GM12878 (cell line): ENCODE data around the gene UAP1L1. TPM values are rescaled to one million over a fixed set of nuclear protein-coding genes. Genes with fewer than 3 reads are reported as not detected.

Experiments used
- ATAC-seq: fragments of 200-7000 bp; cut with Tn5 transposase; 3 replicates; pipeline ENCODE4 v1.9.1; 2020; ENCODE audit warnings: mild to moderate bottlenecking, moderate library complexity
- BruUV-seq: library from RNA; stranded (reverse); fragments of 400-500 nt; replicated peaks from 2 replicates; lab custom pipeline; 2021; lab: Mats Ljungman, UMichigan
- CTCF ChIA-PET: fragments of 300-600 bp; sonication (Branson Sonifier 250); formaldehyde crosslinking; extraction: SDS; loops from one replicate; lab custom pipeline; 2021; ENCODE audit warnings: inconsistent platforms; lab: Yijun Ruan, JAX
- POLR2A ChIA-PET: fragments of 350-600 bp; formaldehyde crosslinking; extraction: SDS; loops from one replicate; lab custom pipeline; 2021; ENCODE audit warnings: inconsistent platforms; lab: Charles Lee
- RAD21 ChIA-PET: fragments of 300-600 bp; sonication (Branson Sonifier 250); formaldehyde crosslinking; loops from one replicate; lab custom pipeline; 2023; ENCODE audit warnings: antibody characterized with exemption; ENCODE audit not compliant: unreplicated experiment; lab: Charles Lee
- SMC1A ChIA-PET: fragments of 300-600 bp; sonication (Branson Sonifier 250); formaldehyde crosslinking; loops from one replicate; lab custom pipeline; 2023; ENCODE audit not compliant: unreplicated experiment, uncharacterized antibody; lab: Charles Lee
- DNase-seq: peaks from one replicate; pipeline ENCODE4 v3.0.0-alpha.2; 2011; ENCODE audit warnings: low read depth, low spot score
- FAIRE-seq: peaks from 3 replicates; lab custom pipeline; 2011; peaks lifted over from hg19 to GRCh38; lab: Jason Lieb, UNC
- H2AFZ ChIP-seq: 2 replicates; pipeline ENCODE4 v1.6.0; 2011; ENCODE audit warnings: low read depth, low read length, control low read depth; ENCODE audit not compliant: control insufficient read depth
- H3K27ac ChIP-seq: 2 replicates; pipeline ENCODE4 v1.5.1; 2011; ENCODE audit warnings: control low read depth; ENCODE audit not compliant: control insufficient read depth, insufficient read depth
- H3K27me3 ChIP-seq, 2 experiments: replicated peaks in 1 of 2; 2 replicates each; pipeline versions ENCODE4 v1.6.0 to v1.6.1; 2011; ENCODE audit warnings: low read length in 1 of 2; ENCODE audit not compliant: control insufficient read depth in 2 of 2, insufficient read depth in 2 of 2
- H3K36me3 ChIP-seq, 2 experiments: 2 replicates each; pipeline ENCODE4 v1.5.1; 2011; ENCODE audit warnings: low read length in 1 of 2; ENCODE audit not compliant: control insufficient read depth in 2 of 2, insufficient read depth in 2 of 2
- H3K4me1 ChIP-seq: 2 replicates; pipeline ENCODE4 v1.6.1; 2011; ENCODE audit warnings: mild to moderate bottlenecking, low read length, moderate library complexity, mixed read lengths; ENCODE audit not compliant: control insufficient read depth, insufficient read depth
- H3K4me2 ChIP-seq: 2 replicates; pipeline ENCODE4 v1.6.0; 2011; ENCODE audit warnings: control low read depth; ENCODE audit not compliant: control insufficient read depth, insufficient read depth
- H3K4me3 ChIP-seq: fragments of 200-600 bp; sonication (generic); 2 replicates; pipeline ENCODE4 v1.5.1; 2016
- H3K79me2 ChIP-seq: 2 replicates; pipeline ENCODE4 v1.6.0; 2011; ENCODE audit warnings: low read length; ENCODE audit not compliant: control insufficient read depth, insufficient read depth
- H3K9ac ChIP-seq: 2 replicates; pipeline ENCODE4 v1.8.0; 2011; ENCODE audit warnings: low read length, control low read depth, mixed read lengths; ENCODE audit not compliant: control insufficient read depth, insufficient read depth
- H3K9me3 ChIP-seq: replicated peaks from 3 replicates; pipeline ENCODE4 v1.5.1; 2011; ENCODE audit warnings: mild to moderate bottlenecking, low read length; ENCODE audit not compliant: control insufficient read depth, insufficient read depth
- H4K20me1 ChIP-seq: 2 replicates; pipeline ENCODE4 v1.6.0; 2011; ENCODE audit not compliant: control insufficient read depth, insufficient read depth
- BHLHE40 ChIP-seq, 2 experiments: fragments of 450-650 bp in 1 of 2; IDR thresholded peaks; 2 replicates each; pipeline ENCODE4 v1.6.1; 2011 to 2017; ENCODE audit warnings: low read depth in 2 of 2, borderline replicate concordance in 1 of 2, improper control_type of control experiment in 1 of 2, low read length in 1 of 2, mild to moderate bottlenecking in 1 of 2
- CBX3 ChIP-seq: fragments of 200-600 bp; sonication (generic); IDR thresholded peaks from 2 replicates; pipeline ENCODE4 v1.6.1; 2016; ENCODE audit warnings: low read depth, borderline replicate concordance
- CUX1 ChIP-seq: IDR thresholded peaks from 2 replicates; pipeline ENCODE4 v1.6.1; 2012; ENCODE audit warnings: improper control_type of control experiment, low read depth, low read length; ENCODE audit not compliant: insufficient replicate concordance
- E4F1 ChIP-seq: fragments of 450-650 bp; IDR thresholded peaks from 2 replicates; pipeline ENCODE4 v1.6.1; 2018; ENCODE audit warnings: borderline replicate concordance, mild to moderate bottlenecking; ENCODE audit not compliant: partially characterized antibody
- ELK1 ChIP-seq: IDR thresholded peaks from 2 replicates; pipeline ENCODE4 v1.6.1; 2012; ENCODE audit warnings: low read depth, low read length, improper control_type of control experiment
- IRF5 ChIP-seq: fragments of 450-650 bp; IDR thresholded peaks from 2 replicates; pipeline ENCODE4 v1.6.1; 2017; ENCODE audit warnings: borderline replicate concordance
- KAT2A ChIP-seq: conservative IDR thresholded peaks from 2 replicates; pipeline ENCODE4 v1.6.1; 2011; ENCODE audit warnings: low read depth, low read length; ENCODE audit not compliant: control insufficient read depth
- NFIC ChIP-seq: IDR thresholded peaks from 2 replicates; pipeline ENCODE4 v1.6.1; 2012; ENCODE audit warnings: low read depth, mild to moderate bottlenecking, inconsistent platforms, low read length, moderate library complexity
- NR2C2 ChIP-seq: IDR thresholded peaks from 2 replicates; pipeline ENCODE4 v1.6.1; 2011; ENCODE audit warnings: borderline replicate concordance, low read depth; ENCODE audit not compliant: control insufficient read depth, insufficient read length
- SREBF2 ChIP-seq: IDR thresholded peaks from 2 replicates; pipeline ENCODE4 v1.6.1; 2012; ENCODE audit warnings: mild to moderate bottlenecking, low read length
- TCF12 ChIP-seq: IDR thresholded peaks from 2 replicates; pipeline ENCODE4 v1.6.1; 2011; ENCODE audit warnings: low read depth, mild to moderate bottlenecking, low read length
- ZNF217 ChIP-seq: fragments of 450-650 bp; IDR thresholded peaks from 2 replicates; pipeline ENCODE4 v1.6.1; 2017; ENCODE audit warnings: antibody characterized with exemption, mild to moderate bottlenecking
- ZNF24 ChIP-seq: fragments of 450-650 bp; IDR thresholded peaks from 2 replicates; pipeline ENCODE4 v1.6.1; 2017; ENCODE audit warnings: antibody characterized with exemption, mild to moderate bottlenecking
- WGBS: methylation state at CpG from one replicate; pipeline ENCODE4 v1.1.6; 2016; ENCODE audit warnings: low lambda C conversion rate; ENCODE audit not compliant: insufficient replicate concordance, insufficient coverage; ENCODE audit errors: missing lambda C conversion rate; 5-methylcytosine and 5-hydroxymethylcytosine counted together
- in situ Hi-C: fragments of 300-500 bp; cut with MboI; formaldehyde crosslinking; loops from 9 replicates; pipeline ENCODE4 v1.14.3; 2018; ENCODE audit warnings: mixed read lengths
- intact Hi-C: fragments of 100-400 bp; cut with micrococcal nuclease; formaldehyde crosslinking; loops from one replicate; pipeline ENCODE4 v1.14.2; 2022; ENCODE audit not compliant: unreplicated experiment
- polyA plus RNA-seq, 11 experiments: library from polyadenylated mRNA; depleted of rRNA in 4 of 11; unstranded in 6 of 11; stranded (reverse) in 5 of 11; fragments of >200 nt; fragmentation: Nextera tagmentation in 4 of 11; fragmentation: Illumina TruSeq in 1 of 11; extraction: Ambion mirVana in 4 of 11; extraction: Trizol in 1 of 11; gene quantifications; 1 replicate in 1 of 11; 2 replicates in 10 of 11; pipeline versions ENCODE4 v1.2.1 to v1.2.3, GENCODE V29; 2011 to 2016; ENCODE audit warnings: inconsistent platforms in 2 of 11, missing spikeins in 2 of 11, low read depth in 1 of 11
- total RNA-seq, 4 experiments: library from RNA; depleted of rRNA in 3 of 4; stranded (reverse); fragments of >200 nt in 3 of 4; fragmentation: Illumina TruSeq in 1 of 4; extraction: Trizol in 1 of 4; gene quantifications; 2 replicates each; pipeline versions ENCODE4 v1.2.1 to v1.2.3, GENCODE V29; 2013 to 2021

Gene UAP1L1
- total and polyA plus RNA-seq, 10 of the 15 experiments (the other 5 are each of a cell fraction or from before 2014, with no cell fraction given) = 0.29 to 15.7 (median 5.8) TPM

GRCh38 chr9:137050570-137050969 is 26.7 kb upstream of the UAP1L1 start:
- Histone ChIP-seq H2AFZ (no peak overlapping the region), H3K27ac (no peak overlapping the region), H3K36me3 (no peaks in the 10 kb centered on the region), H3K4me3 (no peak overlapping the region), H3K79me2 (no peaks in the 10 kb centered on the region), H3K9ac (no peak overlapping the region), H3K4me1 (no peaks in the 10 kb centered on the region), H3K4me2 (no peak overlapping the region), H3K27me3 (peaks cover 13 to 20% of the 10 kb centered on the region in 2 experiments; a peak in 3 of 4 replicates), H3K9me3 (no peaks in the 10 kb centered on the region), H4K20me1 (no peaks in the 10 kb centered on the region)
- RAD21 ChIA-PET = no interaction called here
- SMC1A ChIA-PET = no interaction called here
- WGBS = 9% methylated on average over 5 of the region's 5 CpGs
- ATAC-seq (no peak), FAIRE-seq (no peak), DNase-seq (no peak)
- intact Hi-C loops (no loop called here), in situ Hi-C loops (no loop called here)
- BruUV-seq = no TSS peak
- POLR2A ChIA-PET = no interaction called here
- CTCF ChIA-PET = interaction anchor here (4.7 kb wide), 1 partner anchor 15 kb away, joined by 81 read pairs; no protein-coding TSS in a partner anchor
- TF ChIP-seq CUX1 (no peak), ZNF217 (no peak), SREBF2 (no peak), ELK1 (no peak), BHLHE40 (IDR thresholded peaks at IDR 0.05; ENCODE audit: borderline replicate concordance in 1 of 2, low read depth in 2 of 2, low read length in 1 of 2) (no peak), KAT2A (no peak), NR2C2 (no peak), IRF5 (no peak), TCF12 (no peak), ZNF24 (no peak), CBX3 (no peak), NFIC (no peak), E4F1 (no peak)
